CD4-positive, alpha-beta T cell treated with Interleukin-6 at 100 ng/mL for 8 hours (primary cell): Measurements from ENCODE around the gene LPGAT1.
"Not testable (repeated sequence)": the region's sequence is repeated elsewhere in the genome, so short reads cannot be mapped to it uniquely, and the experiment has no call there.

Source experiments
- DNase-seq: peaks from one replicate; pipeline ENCODE4 v3.0.0-alpha.2; 2020; ENCODE audit warnings: mixed read lengths, low spot score

Gene LPGAT1

DNA sequence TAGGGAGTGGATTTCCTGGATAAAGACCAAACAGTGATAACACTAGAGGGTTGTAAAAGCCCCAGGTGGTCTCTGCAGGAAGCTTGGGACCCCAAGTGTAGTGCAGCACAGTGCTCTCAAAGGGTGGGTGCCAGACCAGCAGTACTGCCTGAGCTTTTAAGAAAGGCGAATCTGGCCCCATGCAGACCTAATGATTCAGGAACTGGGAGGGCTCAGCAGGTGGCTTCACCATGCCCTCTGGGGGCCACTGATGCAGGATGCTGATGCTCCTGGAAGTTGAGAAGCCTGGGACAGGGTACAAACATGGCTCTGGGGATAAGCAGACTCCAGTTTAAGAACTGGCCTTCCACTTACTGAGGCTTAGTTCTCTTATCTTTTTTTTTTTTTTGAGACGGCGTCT, 126.0 kb downstream of the LPGAT1 start:
- DNase-seq = no peak

DNA sequence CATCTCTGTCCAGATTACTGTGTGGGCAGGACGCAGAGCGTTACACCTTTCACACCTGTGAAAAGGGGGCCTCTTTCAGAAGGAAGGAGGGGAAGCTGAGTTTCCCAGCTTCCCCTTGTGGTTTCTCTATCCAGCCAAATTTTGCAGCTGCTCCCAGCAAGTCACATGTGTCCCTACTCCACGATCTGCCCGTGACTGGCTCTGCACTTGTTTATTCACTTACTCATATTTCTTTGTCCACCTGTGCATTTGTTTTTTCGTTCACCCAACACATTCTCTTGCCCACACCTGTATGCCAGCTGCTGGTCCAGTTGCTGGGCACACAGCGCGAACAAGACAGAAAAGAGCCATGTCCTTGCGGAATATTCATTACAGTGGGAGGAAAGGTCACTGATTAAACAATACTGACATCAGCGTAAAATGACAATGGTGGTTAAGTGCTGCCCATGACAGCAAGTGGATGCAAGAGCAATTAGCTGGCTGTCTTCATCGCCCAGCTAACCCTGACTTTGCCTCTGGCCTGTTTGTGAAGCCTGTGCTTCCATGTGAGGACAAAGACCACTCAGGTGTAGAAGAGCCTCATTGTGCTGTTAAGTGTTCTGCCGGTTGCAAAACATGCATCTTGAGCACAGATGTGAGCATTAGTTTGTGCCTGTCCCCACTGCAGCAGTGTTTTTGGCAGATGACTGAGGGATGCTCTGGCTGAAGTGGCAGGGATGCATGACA, 126.6 kb downstream of the LPGAT1 start:
- no peak for DNase-seq

DNA sequence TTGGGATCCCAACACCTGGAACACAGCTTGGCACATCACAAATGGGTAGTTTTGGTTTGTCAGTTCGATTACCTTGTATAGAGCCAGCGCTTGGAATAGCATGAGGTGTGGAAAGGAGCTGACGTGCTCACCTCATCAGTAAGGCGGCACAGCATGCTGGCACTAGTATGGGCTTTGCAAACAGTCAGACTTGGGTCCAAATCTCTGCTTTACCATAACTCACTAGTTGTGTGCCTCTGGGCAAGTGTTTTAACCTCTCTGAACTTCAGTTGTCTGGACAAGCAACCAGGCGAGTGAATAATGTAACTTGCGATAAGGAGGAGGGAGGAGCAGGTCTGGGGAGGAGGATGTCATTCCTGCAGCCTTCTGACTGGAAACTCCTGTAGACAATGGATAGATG, 128.8 kb downstream of the LPGAT1 start:
- no peak for DNase-seq

DNA sequence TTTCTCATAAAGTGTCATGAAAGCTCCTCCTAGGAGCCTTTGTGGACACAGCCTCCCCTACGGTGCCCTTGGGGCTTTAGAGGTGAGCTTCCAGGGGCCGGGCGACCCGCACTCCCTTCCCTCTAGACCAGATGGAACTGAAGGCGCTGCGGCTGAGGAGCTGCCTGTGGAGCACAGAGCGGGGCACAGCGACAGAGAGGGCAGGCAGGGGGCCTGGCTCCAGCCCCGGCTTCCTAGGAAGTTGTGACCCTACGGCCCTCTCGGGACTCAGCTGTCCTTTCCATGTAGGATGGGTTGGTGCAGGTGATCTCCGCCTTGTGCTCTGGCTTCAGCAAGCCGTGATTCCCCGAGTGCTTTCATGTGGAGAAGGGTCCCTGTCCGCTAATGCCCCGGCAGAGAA, 131.5 kb downstream of the LPGAT1 start:
- DNase-seq = no peak

DNA sequence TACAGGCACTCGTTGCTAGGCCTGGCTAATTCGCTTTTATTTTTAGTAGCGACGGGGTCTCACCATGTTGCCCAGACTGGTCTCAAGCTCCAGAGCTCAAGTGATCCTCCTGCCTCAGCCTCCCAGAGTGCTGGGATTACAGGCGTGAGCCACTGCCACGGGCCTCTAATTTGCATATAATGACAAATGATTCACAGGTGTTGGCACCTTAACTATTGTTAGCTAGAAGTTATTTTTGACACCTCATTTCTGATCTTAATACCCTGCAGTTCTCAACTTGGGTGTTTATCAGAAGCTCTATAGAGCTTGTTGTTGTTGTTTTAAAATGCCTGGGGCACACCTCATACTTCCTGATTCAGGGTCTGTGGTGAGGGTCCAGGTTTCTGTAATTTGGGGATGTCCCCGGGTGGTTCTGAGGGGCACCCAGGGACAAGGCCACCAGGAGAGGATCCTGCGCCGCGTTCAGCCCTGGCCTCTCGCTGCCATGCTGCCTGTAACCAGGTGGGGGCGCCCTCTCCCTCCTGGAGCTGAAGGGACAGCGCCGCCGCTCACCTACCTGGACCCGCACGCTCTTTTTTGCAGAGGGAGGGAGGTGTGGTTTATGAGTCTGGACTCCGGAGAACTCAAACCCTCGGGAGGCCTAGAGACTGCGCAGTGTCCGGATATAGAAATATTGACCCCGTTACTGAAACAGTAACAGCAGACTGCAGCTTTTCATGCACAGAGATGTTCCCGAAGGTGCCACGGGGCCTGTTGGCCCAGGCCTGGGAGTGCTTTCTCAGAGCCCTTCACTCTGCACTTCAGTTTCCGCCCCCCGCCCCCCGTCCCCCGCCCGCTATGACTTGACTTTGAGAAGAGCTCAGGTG, 132.2 kb downstream of the LPGAT1 start:
- DNase-seq = peak; percentile 73

DNA sequence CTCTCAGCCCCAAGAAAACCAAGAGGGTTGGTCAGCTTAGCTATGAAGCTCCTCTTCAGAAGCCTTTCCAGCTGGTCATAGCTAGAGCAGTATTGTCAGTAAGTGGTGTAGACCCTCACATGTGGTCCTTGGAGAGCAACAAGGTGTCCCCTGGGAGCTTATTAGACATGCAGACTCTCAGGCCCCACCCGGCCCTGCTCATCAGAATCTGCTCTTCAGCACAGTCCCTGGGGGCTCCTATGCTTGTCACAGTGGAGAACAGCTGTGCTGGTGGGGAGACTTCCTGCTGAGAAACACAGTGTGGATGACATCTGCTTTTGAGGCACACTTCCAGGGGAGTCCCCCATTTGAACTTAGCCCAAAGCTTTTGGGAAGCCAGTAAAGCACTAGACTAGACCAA, 133.2 kb downstream of the LPGAT1 start:
- no peak for DNase-seq

DNA sequence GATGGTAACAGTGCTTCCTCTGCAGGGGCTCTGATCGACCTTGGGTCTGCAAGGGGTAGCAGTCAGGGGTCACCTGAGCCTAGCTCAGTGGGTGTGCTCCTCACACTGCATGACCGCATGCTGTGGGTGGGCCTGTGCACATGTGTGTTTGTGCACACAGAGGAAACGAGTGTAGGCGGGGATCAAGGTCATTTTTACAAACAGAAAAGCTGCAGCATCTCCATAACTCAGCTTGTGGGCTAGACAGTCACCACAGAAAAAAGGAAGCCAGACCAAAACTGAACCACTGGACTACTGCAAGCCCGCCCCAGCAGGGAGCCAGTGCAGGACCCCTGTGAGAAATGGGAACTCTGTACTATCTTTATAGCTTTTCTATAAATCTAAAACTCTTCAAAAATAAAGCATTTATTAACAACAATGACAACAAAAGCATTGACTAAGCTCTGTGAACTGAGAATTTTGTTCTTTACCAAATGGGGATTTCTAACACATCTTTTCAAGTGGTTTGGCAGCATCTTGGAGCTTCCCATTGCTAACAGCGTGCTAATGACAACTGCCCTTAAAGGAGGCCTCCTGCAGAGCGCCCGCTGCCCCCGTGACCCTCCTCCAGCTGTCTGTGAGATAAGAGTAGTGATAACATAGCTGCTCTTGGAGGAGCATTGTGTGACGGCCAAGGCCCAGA, 135.3 kb downstream of the LPGAT1 start:
- no peak for DNase-seq

DNA sequence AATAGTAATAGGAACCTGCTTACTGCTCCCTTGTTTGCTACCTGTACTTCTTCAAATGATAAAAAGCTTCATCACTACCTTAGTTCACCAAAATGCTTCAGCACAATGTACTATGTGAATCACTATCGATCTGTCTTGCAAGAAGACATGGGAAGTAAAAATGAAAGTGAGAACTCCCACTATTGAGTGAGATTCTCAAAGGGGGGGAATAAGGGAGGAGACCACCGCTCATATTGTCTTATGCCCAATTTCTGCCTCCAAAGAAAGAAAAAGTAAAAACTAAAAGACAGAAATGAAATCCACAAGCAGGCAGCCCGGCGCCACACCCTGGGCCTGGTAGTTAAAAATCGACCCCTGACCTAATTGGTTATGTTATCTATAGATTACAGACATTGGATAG, 136.7 kb downstream of the LPGAT1 start:
- DNase-seq = not testable (repeated sequence)
